Measurements from ENCODE around the gene KLHDC3. TPM values are rescaled to one million over a fixed set of nuclear protein-coding genes. Genes with fewer than 3 reads are reported as not detected.

Gene KLHDC3
- total and polyA plus RNA-seq, 12 donors: 51.2 to 144 (median 110) TPM

GRCh38 chr6:43016176-43016942 lies 2.3 kb downstream of the KLHDC3 start:
- peaks cover 0 to 40% of the 10 kb centered on the region in 2 donors for H3K36me3 ChIP-seq (replicated peaks in 1 of 2)
- peaks cover 30 to 53% of the 10 kb centered on the region in 2 donors for H3K4me1 ChIP-seq (replicated peaks in 1 of 2)
- peak overlapping the region in 3 of 5 donors; percentile 16 to 44 (median 42) for H3K27ac ChIP-seq
- TF ChIP-seq POLR2A (IDR thresholded peaks at IDR 0.05) (no peak), CTCF (IDR thresholded peaks at IDR 0.05) (no peak)
- H3K27me3 ChIP-seq: no peaks in the 10 kb centered on the region
- intact Hi-C loops (cut with DNase I): no loop called here
- 61 to 86% (median 67%) methylated on average over 6 to 7 of the region's 7 CpGs for WGBS, 4 donors
- H3K9me3 ChIP-seq (replicated peaks in 1 of 3): no peaks in the 10 kb centered on the region
- H3K4me3 ChIP-seq: no peak overlapping the region
- DNase-seq: peak in 1 of 7 donors; percentile 29

- WGBS, 4 donors: 60 to 81% (median 79%) methylated on average over 1 to 12 of the region's 12 CpGs
- intact Hi-C loops (cut with DNase I): no loop called here
- Histone ChIP-seq H3K27me3 (no peaks in the 10 kb centered on the region), H3K4me3 (no peak overlapping the region), H3K27ac (peak overlapping the region in 2 of 5 donors; percentile 42 to 44), H3K9me3 (replicated peaks in 1 of 3) (no peaks in the 10 kb centered on the region), H3K36me3 (replicated peaks in 1 of 2) (peaks cover 0 to 34% of the 10 kb centered on the region in 2 donors), H3K4me1 (replicated peaks in 1 of 2) (peaks cover 30 to 51% of the 10 kb centered on the region in 2 donors)
- no peak for DNase-seq
- TF ChIP-seq CTCF (IDR thresholded peaks at IDR 0.05) (no peak), POLR2A (IDR thresholded peaks at IDR 0.05) (no peak)
These were observed 2.9 kb downstream of the KLHDC3 start for GRCh38 chr6:43016943-43017334.

GRCh38 chr6:43019152-43019551 lies 5.1 kb downstream of the KLHDC3 start:
- Histone ChIP-seq H3K4me3 (no peak overlapping the region), H3K27me3 (no peaks in the 10 kb centered on the region), H3K9me3 (replicated peaks in 1 of 3) (no peaks in the 10 kb centered on the region), H3K4me1 (replicated peaks in 1 of 2) (peaks cover 34 to 56% of the 10 kb centered on the region in 2 donors), H3K36me3 (replicated peaks in 1 of 2) (peaks cover 0 to 30% of the 10 kb centered on the region in 2 donors), H3K27ac (no peak overlapping the region)
- intact Hi-C loops (cut with DNase I): no loop called here
- DNase-seq: no peak
- WGBS, 4 donors: 88 to 98% (median 94%) methylated on average over 2 of the region's 2 CpGs
- no peak for TF ChIP-seq CTCF (IDR thresholded peaks at IDR 0.05)
- no peak for TF ChIP-seq POLR2A (IDR thresholded peaks at IDR 0.05)

GRCh38 chr6:43020052-43020705 lies 6.1 kb downstream of the KLHDC3 start:
- Histone ChIP-seq H3K27ac (peak overlapping the region in 2 of 5 donors; percentile 84 to 97), H3K4me3 (no peak overlapping the region), H3K9me3 (replicated peaks in 1 of 3) (no peaks in the 10 kb centered on the region), H3K36me3 (replicated peaks in 1 of 2) (peaks cover 0 to 38% of the 10 kb centered on the region in 2 donors), H3K27me3 (no peaks in the 10 kb centered on the region), H3K4me1 (replicated peaks in 1 of 2) (peaks cover 28 to 51% of the 10 kb centered on the region in 2 donors)
- 91 to 99% (median 98%) methylated on average over 3 of the region's 3 CpGs for WGBS, 4 donors
- TF ChIP-seq POLR2A (IDR thresholded peaks at IDR 0.05) (no peak), CTCF (IDR thresholded peaks at IDR 0.05) (no peak)
- DNase-seq: no peak
- intact Hi-C loops (cut with DNase I): no loop called here
